Osteoblast (primary cell): ENCODE data around the gene KIF26B. TPM values are rescaled to one million over a fixed set of nuclear protein-coding genes. Genes with fewer than 3 reads are reported as not detected.

Experiments used
- DNase-seq: peaks from one replicate; pipeline ENCODE4 v3.0.0; 2011; ENCODE audit warnings: low spot score, mixed read lengths; ENCODE audit not compliant: insufficient read length; ENCODE audit errors: missing footprints
- H2AFZ ChIP-seq: 2 replicates; pipeline ENCODE4 v1.6.0; 2011; ENCODE audit warnings: mild to moderate bottlenecking, low read length
- H3K27ac ChIP-seq: 2 replicates; pipeline ENCODE4 v1.5.1; 2011; ENCODE audit warnings: mild to moderate bottlenecking, low read depth, low read length, moderate library complexity
- H3K27me3 ChIP-seq: 2 replicates; pipeline ENCODE4 v1.6.0; 2012; ENCODE audit warnings: mild to moderate bottlenecking, control low read depth, inconsistent platforms, low read length, moderate library complexity; ENCODE audit not compliant: insufficient read depth
- H3K36me3 ChIP-seq: 2 replicates; pipeline ENCODE4 v1.5.1; 2011; ENCODE audit warnings: mild to moderate bottlenecking, low read length, control low read depth, moderate library complexity; ENCODE audit not compliant: insufficient read depth
- H3K4me1 ChIP-seq: 2 replicates; pipeline ENCODE4 v1.5.1; 2011; ENCODE audit warnings: mild to moderate bottlenecking, low read length, control low read depth, moderate library complexity; ENCODE audit not compliant: insufficient read depth
- H3K4me2 ChIP-seq: 2 replicates; pipeline ENCODE4 v1.6.0; 2011; ENCODE audit warnings: mild to moderate bottlenecking, low read length; ENCODE audit not compliant: insufficient read depth
- H3K4me3 ChIP-seq: fragments of 200-600 bp; sonication (generic); 3 replicates; pipeline ENCODE4 v1.5.1; 2012; ENCODE audit warnings: mild to moderate bottlenecking, low read length, inconsistent platforms; ENCODE audit not compliant: insufficient read depth
- H3K79me2 ChIP-seq: 2 replicates; pipeline ENCODE4 v1.6.0; 2012; ENCODE audit warnings: mild to moderate bottlenecking, low read length, control low read depth, inconsistent platforms; ENCODE audit not compliant: insufficient read depth
- H3K9me3 ChIP-seq: 2 replicates; pipeline ENCODE4 v1.5.1; 2011; ENCODE audit warnings: low read depth, low read length, control low read depth
- H4K20me1 ChIP-seq: 2 replicates; pipeline ENCODE4 v1.6.0; 2012; ENCODE audit warnings: mild to moderate bottlenecking, low read length, control low read depth; ENCODE audit not compliant: insufficient read depth
- total RNA-seq: library from RNA; depleted of rRNA; stranded (reverse); fragments of >200 nt; gene quantifications from 2 replicates; pipeline ENCODE4 v1.2.3, GENCODE V29; 2012
- TF ChIP-seq, protein P1 (sequence below): IDR thresholded peaks from 2 replicates; pipeline ENCODE4 v1.5.1; 2011; ENCODE audit warnings: mild to moderate bottlenecking, low read depth, low read length, moderate library complexity; ENCODE audit errors: extremely low read depth

The KIF26B gene
- total RNA-seq, 1 donor = 22.1 TPM

DNA sequence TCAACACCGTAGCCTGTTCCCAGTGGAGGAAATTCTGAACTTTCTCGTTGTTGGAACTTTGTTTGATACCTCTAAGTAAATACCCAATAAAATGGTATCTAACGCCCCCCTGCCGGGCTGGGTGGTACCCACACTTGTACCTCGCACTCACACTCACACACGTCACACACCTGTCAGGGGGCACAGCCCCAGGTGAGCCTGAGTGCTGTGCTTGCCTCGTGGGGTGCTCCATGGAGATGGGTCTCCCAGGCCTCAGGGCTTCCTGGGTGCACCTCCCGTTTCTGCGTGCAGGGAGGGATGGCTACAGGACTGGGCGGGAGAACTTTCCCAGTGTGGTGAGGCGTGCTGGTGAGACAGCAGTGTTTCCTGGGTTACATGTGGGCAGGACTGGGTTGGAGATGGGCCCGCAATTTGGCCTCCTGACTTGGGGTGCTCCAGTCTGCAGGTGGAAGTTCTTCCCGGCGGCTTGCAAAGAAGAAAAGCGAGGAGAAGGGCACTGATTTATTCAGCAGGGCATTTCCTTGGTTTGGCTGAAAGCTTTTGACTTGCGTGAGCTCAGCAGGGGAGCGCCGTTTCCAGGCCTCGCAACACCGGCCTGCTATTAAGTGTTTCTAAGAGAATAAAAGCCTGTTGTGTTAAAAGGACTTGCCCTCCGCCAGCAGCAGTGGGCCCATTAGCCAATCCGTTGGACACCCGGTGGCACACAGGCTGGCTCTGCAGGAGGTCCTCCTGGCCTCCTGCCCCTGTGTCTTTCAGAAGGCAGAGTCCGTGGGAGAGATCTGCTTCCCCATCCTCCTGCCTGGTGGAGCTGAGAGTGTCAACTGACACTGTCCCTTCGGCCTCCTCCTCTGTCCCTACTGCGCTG is 79.7 kb downstream of the KIF26B start:
- H3K4me2 ChIP-seq = no peak overlapping the region
- peak; percentile 46 for DNase-seq

DNA sequence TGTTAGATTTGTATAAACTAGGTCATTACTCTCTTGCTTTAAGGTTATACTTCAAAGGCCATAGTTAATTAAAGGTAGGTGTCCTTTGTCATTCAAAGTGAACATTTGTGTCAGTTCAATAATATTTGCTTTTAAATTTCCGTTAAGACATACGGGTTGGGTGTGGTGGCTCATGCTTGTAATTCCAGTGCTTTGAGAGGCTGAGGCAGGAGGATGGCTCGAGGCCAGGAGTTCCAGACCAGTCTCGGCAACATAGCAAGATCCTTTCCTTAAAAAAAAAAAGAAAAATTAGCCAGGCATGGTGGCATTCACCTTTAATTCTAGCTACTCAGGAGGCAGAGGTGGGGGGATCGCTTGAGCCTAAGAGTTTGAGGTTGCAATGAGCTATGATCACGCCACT is 80.4 kb downstream of the KIF26B start:
- Histone ChIP-seq H3K4me1 (no peaks in the 10 kb centered on the region), H3K4me3 (no peak overlapping the region), H2AFZ (no peak overlapping the region), H3K27ac (no peak overlapping the region), H3K79me2 (no peaks in the 10 kb centered on the region), H3K4me2 (no peak overlapping the region), H4K20me1 (no peaks in the 10 kb centered on the region), H3K36me3 (no peaks in the 10 kb centered on the region), H3K9me3 (no peaks in the 10 kb centered on the region), H3K27me3 (no peaks in the 10 kb centered on the region)
- TF ChIP-seq, protein P1, sequence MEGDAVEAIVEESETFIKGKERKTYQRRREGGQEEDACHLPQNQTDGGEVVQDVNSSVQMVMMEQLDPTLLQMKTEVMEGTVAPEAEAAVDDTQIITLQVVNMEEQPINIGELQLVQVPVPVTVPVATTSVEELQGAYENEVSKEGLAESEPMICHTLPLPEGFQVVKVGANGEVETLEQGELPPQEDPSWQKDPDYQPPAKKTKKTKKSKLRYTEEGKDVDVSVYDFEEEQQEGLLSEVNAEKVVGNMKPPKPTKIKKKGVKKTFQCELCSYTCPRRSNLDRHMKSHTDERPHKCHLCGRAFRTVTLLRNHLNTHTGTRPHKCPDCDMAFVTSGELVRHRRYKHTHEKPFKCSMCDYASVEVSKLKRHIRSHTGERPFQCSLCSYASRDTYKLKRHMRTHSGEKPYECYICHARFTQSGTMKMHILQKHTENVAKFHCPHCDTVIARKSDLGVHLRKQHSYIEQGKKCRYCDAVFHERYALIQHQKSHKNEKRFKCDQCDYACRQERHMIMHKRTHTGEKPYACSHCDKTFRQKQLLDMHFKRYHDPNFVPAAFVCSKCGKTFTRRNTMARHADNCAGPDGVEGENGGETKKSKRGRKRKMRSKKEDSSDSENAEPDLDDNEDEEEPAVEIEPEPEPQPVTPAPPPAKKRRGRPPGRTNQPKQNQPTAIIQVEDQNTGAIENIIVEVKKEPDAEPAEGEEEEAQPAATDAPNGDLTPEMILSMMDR = no peak
- DNase-seq = no peak

More for the DNA sequence above, 79.7 kb downstream of the KIF26B start:
- Histone ChIP-seq H3K9me3 (no peaks in the 10 kb centered on the region), H4K20me1 (no peaks in the 10 kb centered on the region), H3K36me3 (no peaks in the 10 kb centered on the region), H3K4me1 (no peaks in the 10 kb centered on the region), H2AFZ (no peak overlapping the region), H3K4me3 (no peak overlapping the region), H3K27me3 (no peaks in the 10 kb centered on the region), H3K27ac (no peak overlapping the region), H3K79me2 (no peaks in the 10 kb centered on the region)
- TF ChIP-seq, protein P1 = no peak

DNA sequence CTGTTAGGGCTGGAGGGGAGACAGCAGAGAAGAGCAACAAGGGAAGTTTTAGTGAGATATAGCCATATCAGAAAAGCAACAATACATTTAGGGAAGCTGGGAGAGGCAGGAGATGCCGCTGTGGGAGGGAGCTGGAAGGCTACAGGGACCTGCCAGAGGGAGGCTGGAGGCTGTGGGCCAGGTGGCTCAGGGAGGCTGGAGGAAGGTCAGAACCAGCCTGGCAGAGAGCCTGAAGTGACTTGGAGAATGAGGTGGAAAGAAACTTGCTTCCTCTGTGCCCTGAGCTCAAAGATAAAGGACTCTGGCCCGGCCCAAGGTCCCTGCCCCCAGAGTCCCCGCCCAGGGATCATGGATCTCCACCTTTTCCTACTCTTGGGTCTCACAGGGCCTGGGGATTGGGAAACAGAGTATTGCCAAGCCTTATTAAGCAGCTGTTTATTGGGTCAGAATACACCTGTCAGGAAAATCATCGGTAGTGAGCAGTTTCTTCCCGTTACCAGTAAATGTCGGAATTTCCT is 85.9 kb downstream of the KIF26B start:
- no peak for DNase-seq
- TF ChIP-seq, protein P1 = no peak
- no peak overlapping the region for H3K4me3 ChIP-seq
- no peaks in the 10 kb centered on the region for H3K9me3 ChIP-seq
- H2AFZ ChIP-seq = no peak overlapping the region
- H3K79me2 ChIP-seq = no peaks in the 10 kb centered on the region
- no peak overlapping the region for H3K4me2 ChIP-seq
- H3K27ac ChIP-seq = no peak overlapping the region
- no peaks in the 10 kb centered on the region for H3K4me1 ChIP-seq
- H3K36me3 ChIP-seq = no peaks in the 10 kb centered on the region
- no peaks in the 10 kb centered on the region for H3K27me3 ChIP-seq
- no peaks in the 10 kb centered on the region for H4K20me1 ChIP-seq

DNA sequence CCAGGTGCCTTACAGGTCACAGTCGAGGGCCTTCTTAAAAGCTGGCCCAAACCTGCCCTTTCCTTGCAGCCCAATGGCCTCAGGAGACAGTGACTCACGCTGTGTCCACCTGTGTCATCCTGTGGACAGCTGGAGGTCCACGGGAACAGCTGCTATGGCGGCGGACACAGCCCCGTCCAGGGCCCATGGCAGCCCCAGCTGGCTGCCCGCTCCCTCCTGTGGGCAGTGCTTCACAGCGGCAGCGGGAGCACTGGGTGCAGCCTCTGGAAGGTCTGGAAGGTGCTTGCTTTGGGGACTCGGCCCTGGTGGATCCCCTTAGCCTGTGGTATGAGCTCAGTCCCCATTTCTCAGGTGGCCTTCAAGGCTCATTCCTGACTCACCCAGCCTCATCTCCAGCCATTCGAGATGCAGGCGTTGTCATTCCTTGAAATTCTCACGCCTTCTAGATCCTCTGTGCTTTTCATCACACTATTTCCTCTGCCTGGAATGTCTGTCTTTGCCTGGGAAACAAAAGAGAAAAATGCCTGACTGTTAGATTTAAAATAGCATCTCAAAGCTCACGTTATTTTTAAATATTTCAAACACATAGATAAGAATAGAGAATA is 86.8 kb downstream of the KIF26B start:
- Histone ChIP-seq H3K9me3 (no peaks in the 10 kb centered on the region), H3K27me3 (no peaks in the 10 kb centered on the region), H3K4me1 (no peaks in the 10 kb centered on the region), H3K27ac (no peak overlapping the region), H3K4me2 (no peak overlapping the region), H2AFZ (no peak overlapping the region), H4K20me1 (no peaks in the 10 kb centered on the region), H3K79me2 (no peaks in the 10 kb centered on the region), H3K4me3 (no peak overlapping the region), H3K36me3 (no peaks in the 10 kb centered on the region)
- TF ChIP-seq, protein P1 = no peak
- DNase-seq = no peak
